Fibroblast of lung (primary cell): ENCODE measurements around the gene UMAD1. TPM values are rescaled to one million over a fixed set of nuclear protein-coding genes. Genes with fewer than 3 reads are reported as not detected.
A peak's percentile ranks its signal among the peaks of the same experiment; 100 is the strongest.

Experiments used
- DNase-seq, 2 donors: peaks; one replicate each; pipeline versions ENCODE4 v3.0.0 to v3.0.0-alpha.2; 2010; ENCODE audit warnings: low read depth in 2 of 2
- H2AFZ ChIP-seq: 2 replicates; pipeline ENCODE4 v1.5.1; 2012; ENCODE audit warnings: low read length, control low read depth, inconsistent platforms
- H3K27ac ChIP-seq: 2 replicates; pipeline ENCODE4 v1.5.1; 2011; ENCODE audit warnings: low read length, control low read depth; ENCODE audit not compliant: insufficient read depth
- H3K27me3 ChIP-seq: 2 replicates; pipeline ENCODE4 v1.5.1; 2011; ENCODE audit warnings: mild to moderate bottlenecking, low read length; ENCODE audit not compliant: control insufficient read depth, insufficient read depth
- H3K36me3 ChIP-seq: 2 replicates; pipeline ENCODE4 v1.5.1; 2011; ENCODE audit warnings: low read length; ENCODE audit not compliant: control insufficient read depth, insufficient read depth
- H3K4me1 ChIP-seq: 2 replicates; pipeline ENCODE4 v1.5.1; 2011; ENCODE audit warnings: low read length; ENCODE audit not compliant: control insufficient read depth, insufficient read depth; ENCODE audit errors: extremely low read depth
- H3K4me2 ChIP-seq: 2 replicates; pipeline ENCODE4 v1.5.1; 2011; ENCODE audit warnings: low read length, control low read depth; ENCODE audit not compliant: insufficient read depth; ENCODE audit errors: extremely low read depth
- H3K4me3 ChIP-seq, 4 experiments: fragments of 200-600 bp in 1 of 4; sonication (generic) in 1 of 4; replicated peaks in 1 of 4; 2 replicates each; pipeline ENCODE4 v1.5.1; 2011 to 2016; ENCODE audit warnings: low read length in 4 of 4, low read depth in 3 of 4, mild to moderate bottlenecking in 3 of 4, control low read depth in 2 of 4, inconsistent platforms in 1 of 4, mixed read lengths in 1 of 4; ENCODE audit not compliant: insufficient read depth in 1 of 4; ENCODE audit errors: control extremely low read depth in 1 of 4
- H3K79me2 ChIP-seq: 2 replicates; pipeline ENCODE4 v1.5.1; 2012; ENCODE audit warnings: mild to moderate bottlenecking, low read length, inconsistent platforms; ENCODE audit not compliant: control insufficient read depth, insufficient read depth
- H3K9ac ChIP-seq: 2 replicates; pipeline ENCODE4 v1.5.1; 2011; ENCODE audit warnings: mild to moderate bottlenecking, low read length, control low read depth; ENCODE audit not compliant: insufficient read depth
- H3K9me3 ChIP-seq: 2 replicates; pipeline ENCODE4 v1.5.1; 2012; ENCODE audit warnings: low read depth, low read length; ENCODE audit not compliant: control insufficient read depth, insufficient read depth
- H4K20me1 ChIP-seq: 2 replicates; pipeline ENCODE4 v1.5.1; 2011; ENCODE audit warnings: low read length; ENCODE audit not compliant: control insufficient read depth, insufficient read depth; ENCODE audit errors: extremely low read depth
- EZH2 ChIP-seq: IDR thresholded peaks from 2 replicates; pipeline ENCODE4 v1.5.1; 2012; ENCODE audit warnings: low read length, control low read depth, mild to moderate bottlenecking; ENCODE audit errors: missing control alignments
- polyA plus RNA-seq, 2 donors: library from polyadenylated mRNA; depleted of rRNA in 1 of 2; stranded (reverse) in 1 of 2; unstranded in 1 of 2; fragments of >200 nt; gene quantifications; 2 replicates each; pipeline ENCODE4 v1.2.1, GENCODE V29; 2011 to 2012; ENCODE audit warnings: missing spikeins in 1 of 2
- total RNA-seq: library from RNA; depleted of rRNA; stranded (reverse); fragments of >200 nt; gene quantifications from 2 replicates; pipeline ENCODE4 v1.2.1, GENCODE V29; 2014
- TF ChIP-seq, protein P1 (sequence below), 2 donors: IDR thresholded peaks in 1 of 2; conservative IDR thresholded peaks in 1 of 2; 1 replicate in 1 of 2; 2 replicates in 1 of 2; pipeline ENCODE4 v1.5.1; 2011 to 2012; ENCODE audit warnings: low read length in 2 of 2, control low read depth in 1 of 2, inconsistent platforms in 1 of 2, low read depth in 1 of 2, mild to moderate bottlenecking in 1 of 2

UMAD1 gene
- total and polyA plus RNA-seq, 2 donors (not counting 1 experiment from before 2014, with no cell fraction given), result 12.4 to 19.8 TPM

DNA sequence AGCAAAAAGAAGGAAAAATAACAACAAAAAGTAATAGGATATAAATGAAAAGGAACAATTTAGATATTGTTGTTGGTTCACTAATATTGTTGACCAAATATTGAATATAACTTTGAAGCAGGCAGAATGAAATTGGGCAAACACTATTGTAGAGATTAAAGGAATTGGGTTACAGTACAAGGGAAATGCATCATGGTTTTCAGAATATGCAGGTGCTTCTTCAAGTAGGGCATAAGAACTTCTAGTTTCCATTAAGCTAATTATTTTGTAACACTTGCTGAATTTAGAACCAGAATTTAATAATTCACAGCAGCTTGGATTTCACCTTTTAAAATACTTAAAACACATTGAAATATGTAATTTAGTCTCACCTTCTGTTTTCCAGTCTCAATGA is 41.4 kb downstream of the UMAD1 start:
- no peaks in the 10 kb centered on the region for H4K20me1 ChIP-seq
- H3K79me2 ChIP-seq, result no peaks in the 10 kb centered on the region
- no peaks in the 10 kb centered on the region for H3K9me3 ChIP-seq
- no peak overlapping the region for H3K9ac ChIP-seq
- no peak for DNase-seq
- no peaks in the 10 kb centered on the region for H3K4me1 ChIP-seq
- no peak for TF ChIP-seq EZH2
- TF ChIP-seq, protein P1, sequence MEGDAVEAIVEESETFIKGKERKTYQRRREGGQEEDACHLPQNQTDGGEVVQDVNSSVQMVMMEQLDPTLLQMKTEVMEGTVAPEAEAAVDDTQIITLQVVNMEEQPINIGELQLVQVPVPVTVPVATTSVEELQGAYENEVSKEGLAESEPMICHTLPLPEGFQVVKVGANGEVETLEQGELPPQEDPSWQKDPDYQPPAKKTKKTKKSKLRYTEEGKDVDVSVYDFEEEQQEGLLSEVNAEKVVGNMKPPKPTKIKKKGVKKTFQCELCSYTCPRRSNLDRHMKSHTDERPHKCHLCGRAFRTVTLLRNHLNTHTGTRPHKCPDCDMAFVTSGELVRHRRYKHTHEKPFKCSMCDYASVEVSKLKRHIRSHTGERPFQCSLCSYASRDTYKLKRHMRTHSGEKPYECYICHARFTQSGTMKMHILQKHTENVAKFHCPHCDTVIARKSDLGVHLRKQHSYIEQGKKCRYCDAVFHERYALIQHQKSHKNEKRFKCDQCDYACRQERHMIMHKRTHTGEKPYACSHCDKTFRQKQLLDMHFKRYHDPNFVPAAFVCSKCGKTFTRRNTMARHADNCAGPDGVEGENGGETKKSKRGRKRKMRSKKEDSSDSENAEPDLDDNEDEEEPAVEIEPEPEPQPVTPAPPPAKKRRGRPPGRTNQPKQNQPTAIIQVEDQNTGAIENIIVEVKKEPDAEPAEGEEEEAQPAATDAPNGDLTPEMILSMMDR (conservative IDR thresholded peaks at IDR 0.05 in 1 of 2, IDR thresholded peaks at IDR 0.05 in 1 of 2; ENCODE audit: low read depth in 1 of 2, low read length in 2 of 2), result no peak
- H3K27me3 ChIP-seq, result no peaks in the 10 kb centered on the region
- H2AFZ ChIP-seq, result no peak overlapping the region
- no peaks in the 10 kb centered on the region for H3K36me3 ChIP-seq
- H3K4me2 ChIP-seq, result no peak overlapping the region
- no peak overlapping the region for H3K4me3 ChIP-seq
- no peak overlapping the region for H3K27ac ChIP-seq

DNA sequence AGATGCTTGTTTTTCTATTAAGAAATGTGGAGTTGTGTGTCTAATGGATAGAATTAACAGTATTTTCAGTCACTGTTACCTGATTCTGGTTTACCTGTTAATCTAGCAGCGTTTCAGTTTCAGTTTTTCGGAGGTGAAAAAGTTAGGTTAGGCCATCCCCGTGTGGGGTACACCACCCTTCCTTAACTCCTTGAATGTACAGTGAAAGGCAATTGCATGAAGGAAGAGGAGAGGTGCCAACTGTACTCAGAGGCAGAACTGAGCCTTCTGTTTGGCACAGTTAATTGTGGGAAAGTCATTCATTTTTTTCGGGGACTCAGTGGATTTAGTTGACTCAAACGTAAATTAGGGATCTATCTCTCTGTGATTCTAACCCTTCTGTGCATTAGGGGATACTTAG is 42.3 kb downstream of the UMAD1 start:
- Histone ChIP-seq H3K9me3 (no peaks in the 10 kb centered on the region), H3K36me3 (no peaks in the 10 kb centered on the region), H3K27ac (no peak overlapping the region), H3K4me2 (no peak overlapping the region), H3K4me1 (no peaks in the 10 kb centered on the region), H3K4me3 (no peak overlapping the region), H3K9ac (no peak overlapping the region), H3K27me3 (no peaks in the 10 kb centered on the region), H4K20me1 (no peaks in the 10 kb centered on the region), H3K79me2 (no peaks in the 10 kb centered on the region), H2AFZ (no peak overlapping the region)
- no peak for DNase-seq
- no peak for TF ChIP-seq EZH2
- TF ChIP-seq, protein P1 (conservative IDR thresholded peaks at IDR 0.05 in 1 of 2, IDR thresholded peaks at IDR 0.05 in 1 of 2; ENCODE audit: low read depth in 1 of 2, low read length in 2 of 2), result no peak

DNA sequence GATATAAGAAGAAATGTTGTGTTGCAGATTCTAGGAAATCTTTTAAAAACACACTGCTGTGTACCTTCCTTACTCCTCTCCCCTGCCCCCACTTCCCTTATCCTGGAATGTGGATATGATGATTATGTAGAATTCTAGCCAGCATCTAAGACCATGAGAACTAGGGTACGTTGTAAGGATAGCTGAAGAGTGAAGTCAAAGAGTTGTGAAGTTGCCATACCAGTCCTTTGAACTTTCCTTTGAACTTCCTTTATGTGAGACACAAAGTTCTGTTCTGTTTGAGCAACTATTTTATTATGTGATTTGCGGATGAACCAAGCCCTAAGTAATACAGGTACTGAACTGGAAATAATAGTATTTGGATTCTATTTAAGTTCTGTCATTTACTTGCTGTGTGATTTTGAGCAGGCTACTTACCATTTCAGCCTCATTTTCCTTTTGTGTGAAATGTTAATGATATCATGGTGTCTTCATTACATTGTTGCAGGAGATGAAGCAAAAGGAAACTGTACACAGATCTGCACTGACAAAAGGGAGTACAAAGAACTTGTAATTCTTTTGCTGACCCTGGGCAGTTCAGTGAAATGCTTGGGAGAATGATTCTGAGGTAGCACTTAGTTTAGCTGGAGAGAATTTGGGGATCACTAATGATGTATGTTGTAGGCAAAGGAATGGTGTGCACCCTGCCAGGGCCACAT is 46.4 kb downstream of the UMAD1 start:
- no peak overlapping the region for H3K9ac ChIP-seq
- H4K20me1 ChIP-seq, result no peaks in the 10 kb centered on the region
- no peaks in the 10 kb centered on the region for H3K36me3 ChIP-seq
- TF ChIP-seq EZH2, result no peak
- TF ChIP-seq, protein P1 (conservative IDR thresholded peaks at IDR 0.05 in 1 of 2, IDR thresholded peaks at IDR 0.05 in 1 of 2; ENCODE audit: low read depth in 1 of 2, low read length in 2 of 2), result no peak
- H3K79me2 ChIP-seq, result no peaks in the 10 kb centered on the region
- no peaks in the 10 kb centered on the region for H3K27me3 ChIP-seq
- H3K4me1 ChIP-seq, result no peaks in the 10 kb centered on the region
- peak in 1 of 2 donors; percentile 56 for DNase-seq
- H3K27ac ChIP-seq, result no peak overlapping the region
- H2AFZ ChIP-seq, result no peak overlapping the region
- H3K4me2 ChIP-seq, result no peak overlapping the region
- no peaks in the 10 kb centered on the region for H3K9me3 ChIP-seq
- no peak overlapping the region for H3K4me3 ChIP-seq
